ENCODE measurements around the gene GPR32. TPM values are rescaled to one million over a fixed set of nuclear protein-coding genes. Genes with fewer than 3 reads are reported as not detected.
"Not testable (repeated sequence)": the region's sequence is repeated elsewhere in the genome, so short reads cannot be mapped to it uniquely, and the experiment has no call there.

GPR32 gene
- total RNA-seq, 1 donor from 2014 or later = not detected

GRCh38 chr19:50747141-50747540 is 23.1 kb upstream of the GPR32 start:
- not testable (repeated sequence) for DNase-seq (ENCODE audit: low read depth)

- DNase-seq (ENCODE audit: low read depth) = no peak
Observed at GRCh38 chr19:50749490-50749889, 20.8 kb upstream of the GPR32 start.

- DNase-seq (ENCODE audit: low read depth) = no peak
Observed at GRCh38 chr19:50750010-50750409, 20.3 kb upstream of the GPR32 start.

- no peak for DNase-seq (ENCODE audit: low read depth)
Observed at GRCh38 chr19:50753879-50754278, 16.4 kb upstream of the GPR32 start.

GRCh38 chr19:50756244-50756643 is 14.0 kb upstream of the GPR32 start:
- DNase-seq (ENCODE audit: low read depth) = not testable (repeated sequence)

GRCh38 chr19:50757624-50758023 is 12.6 kb upstream of the GPR32 start:
- DNase-seq (ENCODE audit: low read depth) = not testable (repeated sequence)

- DNase-seq (ENCODE audit: low read depth) = not testable (repeated sequence)
Observed at GRCh38 chr19:50759076-50759475, 11.2 kb upstream of the GPR32 start.

GRCh38 chr19:50759886-50760285 is 10.4 kb upstream of the GPR32 start:
- peak; percentile 13 for DNase-seq (ENCODE audit: low read depth)

- not testable (repeated sequence) for DNase-seq (ENCODE audit: low read depth)
Observed at GRCh38 chr19:50761501-50761900, 8.8 kb upstream of the GPR32 start.

GRCh38 chr19:50763521-50763920 is 6.7 kb upstream of the GPR32 start:
- DNase-seq (ENCODE audit: low read depth) = not testable (repeated sequence)

GRCh38 chr19:50764409-50764808 is 5.9 kb upstream of the GPR32 start:
- no peak for DNase-seq (ENCODE audit: low read depth)

- DNase-seq (ENCODE audit: low read depth) = not testable (repeated sequence)
Observed at GRCh38 chr19:50766746-50767145, 3.5 kb upstream of the GPR32 start.

- DNase-seq (ENCODE audit: low read depth) = not testable (repeated sequence)
Observed at GRCh38 chr19:50767263-50767662, 3.0 kb upstream of the GPR32 start.

- no peak for DNase-seq (ENCODE audit: low read depth)
Observed at GRCh38 chr19:50768277-50768676, 2.0 kb upstream of the GPR32 start.

GRCh38 chr19:50770888-50771287 is 624 bp downstream of the GPR32 start:
- no peak for DNase-seq (ENCODE audit: low read depth)

- no peak for DNase-seq (ENCODE audit: low read depth)
Observed at GRCh38 chr19:50772476-50772875, 2.2 kb downstream of the GPR32 start.

GRCh38 chr19:50772912-50773311 is 2.6 kb downstream of the GPR32 start:
- not testable (repeated sequence) for DNase-seq (ENCODE audit: low read depth)

GRCh38 chr19:50773454-50773853 is 3.2 kb downstream of the GPR32 start:
- not testable (repeated sequence) for DNase-seq (ENCODE audit: low read depth)

GRCh38 chr19:50776131-50776530 is 5.9 kb downstream of the GPR32 start:
- DNase-seq (ENCODE audit: low read depth) = no peak

GRCh38 chr19:50777261-50777660 is 7.0 kb downstream of the GPR32 start:
- no peak for DNase-seq (ENCODE audit: low read depth)

- peak; percentile 12 for DNase-seq (ENCODE audit: low read depth)
Observed at GRCh38 chr19:50777830-50778303, 7.6 kb downstream of the GPR32 start.

GRCh38 chr19:50778906-50779430 is 8.7 kb downstream of the GPR32 start:
- no peak for DNase-seq (ENCODE audit: low read depth)

- DNase-seq (ENCODE audit: low read depth) = peak; percentile 28
Observed at GRCh38 chr19:50779504-50780457, 9.5 kb downstream of the GPR32 start.

Data from renal cortical epithelial cell (primary cell).